ENCODE data around the gene BACE2. TPM values are rescaled to one million over a fixed set of nuclear protein-coding genes. Genes with fewer than 3 reads are reported as not detected.

BACE2 gene
- total RNA-seq, 1 donor, result 85.8 TPM

- H3K4me3 ChIP-seq (ENCODE audit: insufficient read depth, low read length), result no peak overlapping the region
- TF ChIP-seq CTCF (IDR thresholded peaks at IDR 0.05; ENCODE audit: extremely low read depth, low read depth, low read length), result no peak
- no peak overlapping the region for H3K27ac ChIP-seq (ENCODE audit: low read depth, low read length)
- no peaks in the 10 kb centered on the region for H3K27me3 ChIP-seq (ENCODE audit: insufficient read depth, low read length)
- no peaks in the 10 kb centered on the region for H3K79me2 ChIP-seq (ENCODE audit: insufficient read depth, low read length)
- no peaks in the 10 kb centered on the region for H4K20me1 ChIP-seq (ENCODE audit: insufficient read depth, low read length)
- H3K4me2 ChIP-seq (ENCODE audit: insufficient read depth, low read length), result no peak overlapping the region
- DNase-seq (ENCODE audit: insufficient read length, low spot score, missing footprints), result no peak
- no peaks in the 10 kb centered on the region for H3K9me3 ChIP-seq (ENCODE audit: low read depth, low read length)
- H3K4me1 ChIP-seq (ENCODE audit: insufficient read depth, low read length), result no peaks in the 10 kb centered on the region
- H3K36me3 ChIP-seq (ENCODE audit: insufficient read depth, low read length), result no peaks in the 10 kb centered on the region
- H2AFZ ChIP-seq (ENCODE audit: low read length), result no peak overlapping the region
Observed at GRCh38 chr21:41269535-41269934, 101.6 kb downstream of the BACE2 start.

GRCh38 chr21:41277196-41277595, 109.2 kb downstream of the BACE2 start:
- Histone ChIP-seq H3K9me3 (ENCODE audit: low read depth, low read length) (no peaks in the 10 kb centered on the region), H3K27me3 (ENCODE audit: insufficient read depth, low read length) (peaks cover 9% of the 10 kb centered on the region), H3K36me3 (ENCODE audit: insufficient read depth, low read length) (peaks cover 7% of the 10 kb centered on the region), H3K27ac (ENCODE audit: low read depth, low read length) (no peak overlapping the region), H2AFZ (ENCODE audit: low read length) (no peak overlapping the region), H3K4me2 (ENCODE audit: insufficient read depth, low read length) (no peak overlapping the region), H3K79me2 (ENCODE audit: insufficient read depth, low read length) (no peaks in the 10 kb centered on the region), H4K20me1 (ENCODE audit: insufficient read depth, low read length) (no peaks in the 10 kb centered on the region), H3K4me1 (ENCODE audit: insufficient read depth, low read length) (no peaks in the 10 kb centered on the region), H3K4me3 (ENCODE audit: insufficient read depth, low read length) (no peak overlapping the region)
- TF ChIP-seq CTCF (IDR thresholded peaks at IDR 0.05; ENCODE audit: extremely low read depth, low read depth, low read length), result no peak
- no peak for DNase-seq (ENCODE audit: insufficient read length, low spot score, missing footprints)

- Histone ChIP-seq H3K4me3 (ENCODE audit: insufficient read depth, low read length) (no peak overlapping the region), H3K4me2 (ENCODE audit: insufficient read depth, low read length) (no peak overlapping the region), H4K20me1 (ENCODE audit: insufficient read depth, low read length) (no peaks in the 10 kb centered on the region), H3K4me1 (ENCODE audit: insufficient read depth, low read length) (no peaks in the 10 kb centered on the region), H3K79me2 (ENCODE audit: insufficient read depth, low read length) (no peaks in the 10 kb centered on the region), H3K9me3 (ENCODE audit: low read depth, low read length) (no peaks in the 10 kb centered on the region), H3K27me3 (ENCODE audit: insufficient read depth, low read length) (peaks cover 11% of the 10 kb centered on the region), H2AFZ (ENCODE audit: low read length) (no peak overlapping the region), H3K27ac (ENCODE audit: low read depth, low read length) (no peak overlapping the region), H3K36me3 (ENCODE audit: insufficient read depth, low read length) (peaks cover 7% of the 10 kb centered on the region)
- TF ChIP-seq CTCF (IDR thresholded peaks at IDR 0.05; ENCODE audit: extremely low read depth, low read depth, low read length), result no peak
- no peak for DNase-seq (ENCODE audit: insufficient read length, low spot score, missing footprints)
Observed at GRCh38 chr21:41277846-41278245, 109.9 kb downstream of the BACE2 start.

- no peaks in the 10 kb centered on the region for H3K4me1 ChIP-seq (ENCODE audit: insufficient read depth, low read length)
- no peaks in the 10 kb centered on the region for H3K79me2 ChIP-seq (ENCODE audit: insufficient read depth, low read length)
- no peak for TF ChIP-seq CTCF (IDR thresholded peaks at IDR 0.05; ENCODE audit: extremely low read depth, low read depth, low read length)
- H3K4me3 ChIP-seq (ENCODE audit: insufficient read depth, low read length), result no peak overlapping the region
- H3K36me3 ChIP-seq (ENCODE audit: insufficient read depth, low read length), result peaks cover 5% of the 10 kb centered on the region
- no peaks in the 10 kb centered on the region for H4K20me1 ChIP-seq (ENCODE audit: insufficient read depth, low read length)
- H3K27ac ChIP-seq (ENCODE audit: low read depth, low read length), result no peak overlapping the region
- no peak overlapping the region for H2AFZ ChIP-seq (ENCODE audit: low read length)
- no peak overlapping the region for H3K4me2 ChIP-seq (ENCODE audit: insufficient read depth, low read length)
- peaks cover 15% of the 10 kb centered on the region for H3K27me3 ChIP-seq (ENCODE audit: insufficient read depth, low read length)
- no peaks in the 10 kb centered on the region for H3K9me3 ChIP-seq (ENCODE audit: low read depth, low read length)
- no peak for DNase-seq (ENCODE audit: insufficient read length, low spot score, missing footprints)
Observed at GRCh38 chr21:41280115-41280919, 112.4 kb downstream of the BACE2 start.
